GM12875 (cell line): ENCODE data around the gene PRKAR1A.
"Not testable (repeated sequence)": the region's sequence is repeated elsewhere in the genome, so short reads cannot be mapped to it uniquely, and the experiment has no call there.

Experiments used
- H3K4me3 ChIP-seq: one replicate; pipeline ENCODE4 v1.5.1; 2011; ENCODE audit warnings: low read depth, low read length, control low read depth
- CTCF ChIP-seq: IDR thresholded peaks from 2 replicates; pipeline ENCODE4 v1.5.1; 2011; ENCODE audit warnings: low read depth, mild to moderate bottlenecking, control low read depth, inconsistent platforms, low read length, moderate library complexity, borderline replicate concordance; ENCODE audit not compliant: insufficient read depth

Gene PRKAR1A

GRCh38 chr17:68578236-68578635 is 66.0 kb downstream of the PRKAR1A start:
- TF ChIP-seq CTCF, result no peak
- H3K4me3 ChIP-seq, result no peak overlapping the region

GRCh38 chr17:68579194-68579927 is 67.1 kb downstream of the PRKAR1A start:
- TF ChIP-seq CTCF, result no peak
- H3K4me3 ChIP-seq, result no peak overlapping the region

GRCh38 chr17:68580236-68580770 is 68.1 kb downstream of the PRKAR1A start:
- TF ChIP-seq CTCF, result no peak
- H3K4me3 ChIP-seq, result no peak overlapping the region

GRCh38 chr17:68581863-68582645 is 69.8 kb downstream of the PRKAR1A start:
- no peak overlapping the region for H3K4me3 ChIP-seq
- TF ChIP-seq CTCF, result no peak

- not testable (repeated sequence) for H3K4me3 ChIP-seq
Observed at GRCh38 chr17:68582867-68583266, 70.6 kb downstream of the PRKAR1A start.

- TF ChIP-seq CTCF, result no peak
- no peak overlapping the region for H3K4me3 ChIP-seq
Observed at GRCh38 chr17:68584581-68585303, 72.5 kb downstream of the PRKAR1A start.

GRCh38 chr17:68585643-68586042 is 73.4 kb downstream of the PRKAR1A start:
- H3K4me3 ChIP-seq, result no peak overlapping the region
- TF ChIP-seq CTCF, result no peak
